Karpas-422 (cell line): Measurements from ENCODE around the gene TBCK. TPM values are rescaled to one million over a fixed set of nuclear protein-coding genes. Genes with fewer than 3 reads are reported as not detected.

Experiments
- DNase-seq: peaks from one replicate; pipeline ENCODE4 v3.0.0-alpha.2; 2015
- H2AFZ ChIP-seq: fragments of 200-600 bp; sonication (generic); 2 replicates; pipeline ENCODE4 v1.6.1; 2014; ENCODE audit warnings: antibody characterized with exemption, low read length, mixed read lengths
- H3K27ac ChIP-seq: fragments of 200-600 bp; sonication (generic); 2 replicates; pipeline ENCODE4 v1.5.1; 2014; ENCODE audit warnings: mild to moderate bottlenecking, low read length, moderate library complexity
- H3K27me3 ChIP-seq: fragments of 200-600 bp; sonication (generic); 2 replicates; pipeline ENCODE4 v1.6.1; 2014; ENCODE audit warnings: low read length, mixed read lengths
- H3K36me3 ChIP-seq: fragments of 200-600 bp; sonication (generic); 2 replicates; pipeline ENCODE4 v1.6.1; 2014; ENCODE audit warnings: low read length, mixed read lengths; ENCODE audit not compliant: insufficient read depth
- H3K4me1 ChIP-seq: fragments of 200-600 bp; sonication (generic); 2 replicates; pipeline ENCODE4 v1.6.1; 2014; ENCODE audit warnings: mild to moderate bottlenecking, low read length, mixed read lengths
- H3K4me2 ChIP-seq: fragments of 200-600 bp; sonication (generic); 2 replicates; pipeline ENCODE4 v1.6.1; 2014; ENCODE audit warnings: low read length, low read depth, mild to moderate bottlenecking; ENCODE audit not compliant: poor library complexity, severe bottlenecking
- H3K4me3 ChIP-seq: fragments of 200-600 bp; sonication (generic); 2 replicates; pipeline ENCODE4 v1.5.1; 2014; ENCODE audit warnings: mild to moderate bottlenecking, antibody characterized with exemption, low read length, mixed read lengths
- H3K79me2 ChIP-seq: fragments of 200-600 bp; sonication (generic); 2 replicates; pipeline ENCODE4 v1.6.1; 2014; ENCODE audit warnings: mild to moderate bottlenecking, low read length, mixed read lengths
- H3K9ac ChIP-seq: fragments of 200-600 bp; sonication (generic); 2 replicates; pipeline ENCODE4 v1.6.0; 2014; ENCODE audit warnings: low read length
- H3K9me2 ChIP-seq: fragments of 200-600 bp; sonication (generic), shearing (Covaris generic); replicated peaks from 2 replicates; pipeline ENCODE4 v1.6.0; 2014; ENCODE audit warnings: mild to moderate bottlenecking, low read length, moderate library complexity; ENCODE audit not compliant: insufficient read depth
- H3K9me3 ChIP-seq: fragments of 300-700, 200-600 bp; sonication (generic); 2 replicates; pipeline ENCODE4 v1.6.1; 2014; ENCODE audit warnings: low read length, mixed read lengths
- H4K20me1 ChIP-seq: fragments of 200-600 bp; sonication (generic); 2 replicates; pipeline ENCODE4 v1.6.1; 2014; ENCODE audit warnings: mild to moderate bottlenecking, antibody characterized with exemption, low read length, low read depth; ENCODE audit not compliant: insufficient read depth
- total RNA-seq: library from RNA; depleted of rRNA; stranded (reverse); fragments of >200 nt; shearing (Covaris generic); gene quantifications from 2 replicates; pipeline ENCODE4 v1.2.3, GENCODE V29; 2014; ENCODE audit warnings: low replicate concordance

The TBCK gene
- total RNA-seq, 1 experiment from 2014 or later = 86.1 TPM

DNA sequence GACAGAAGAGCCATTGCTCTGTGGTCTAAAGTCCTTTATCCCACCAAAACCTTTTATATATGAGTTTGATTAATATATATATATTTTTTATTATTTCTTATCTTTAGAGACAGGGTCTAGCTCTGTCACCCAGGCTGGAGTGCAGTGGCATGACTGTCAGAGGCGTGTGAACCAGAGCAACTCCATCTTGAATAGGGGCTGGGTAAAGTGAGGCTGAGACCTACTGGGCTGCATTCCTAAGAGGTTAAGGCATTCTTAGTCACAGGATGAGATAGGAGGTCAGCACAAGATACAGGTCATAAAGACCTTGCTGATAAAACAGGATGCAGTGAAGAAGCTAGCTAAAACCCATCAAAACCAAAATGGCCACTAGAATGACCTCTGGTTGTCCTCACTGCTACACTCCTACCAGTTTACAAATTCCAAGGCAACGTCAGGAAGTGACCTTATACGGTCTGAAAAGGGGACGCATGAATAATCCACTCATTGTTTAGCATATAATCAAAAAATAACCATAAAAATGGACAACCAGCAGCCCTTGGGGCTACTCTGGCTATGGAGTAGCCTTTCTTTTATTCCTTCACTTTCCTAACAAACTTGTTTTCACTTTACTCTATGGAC lies 10.5 kb downstream of the TBCK start:
- DNase-seq = no peak
- H3K4me1 ChIP-seq = peaks cover 26% of the 10 kb centered on the region
- H3K27me3 ChIP-seq = no peaks in the 10 kb centered on the region
- no peak overlapping the region for H3K4me3 ChIP-seq
- no peaks in the 10 kb centered on the region for H3K9me2 ChIP-seq
- no peaks in the 10 kb centered on the region for H3K9me3 ChIP-seq
- peaks cover 77% of the 10 kb centered on the region for H3K79me2 ChIP-seq
- H3K9ac ChIP-seq = no peak overlapping the region
- H3K4me2 ChIP-seq = no peak overlapping the region
- no peak overlapping the region for H2AFZ ChIP-seq
- H4K20me1 ChIP-seq = no peaks in the 10 kb centered on the region
- peaks cover 45% of the 10 kb centered on the region for H3K36me3 ChIP-seq
- no peak overlapping the region for H3K27ac ChIP-seq

DNA sequence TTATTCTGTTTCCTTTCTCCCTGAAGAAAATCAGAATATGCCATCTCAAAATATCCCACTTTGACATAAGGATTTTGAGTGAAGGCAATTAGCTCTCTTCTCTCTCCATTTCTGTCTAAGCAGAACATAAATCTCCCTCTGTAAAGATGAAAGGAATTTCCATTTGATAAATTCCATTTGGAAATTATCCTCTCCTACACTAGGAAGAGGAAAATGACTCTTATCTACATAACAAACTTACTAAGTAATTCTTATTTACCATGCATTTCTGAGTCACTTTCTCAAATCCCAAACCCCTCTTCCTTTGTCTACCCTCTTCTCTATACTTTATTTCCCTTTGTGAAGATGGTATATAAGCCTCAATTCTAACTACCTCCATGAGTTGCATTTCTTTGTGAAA lies 11.4 kb downstream of the TBCK start:
- peaks cover 77% of the 10 kb centered on the region for H3K79me2 ChIP-seq

DNA sequence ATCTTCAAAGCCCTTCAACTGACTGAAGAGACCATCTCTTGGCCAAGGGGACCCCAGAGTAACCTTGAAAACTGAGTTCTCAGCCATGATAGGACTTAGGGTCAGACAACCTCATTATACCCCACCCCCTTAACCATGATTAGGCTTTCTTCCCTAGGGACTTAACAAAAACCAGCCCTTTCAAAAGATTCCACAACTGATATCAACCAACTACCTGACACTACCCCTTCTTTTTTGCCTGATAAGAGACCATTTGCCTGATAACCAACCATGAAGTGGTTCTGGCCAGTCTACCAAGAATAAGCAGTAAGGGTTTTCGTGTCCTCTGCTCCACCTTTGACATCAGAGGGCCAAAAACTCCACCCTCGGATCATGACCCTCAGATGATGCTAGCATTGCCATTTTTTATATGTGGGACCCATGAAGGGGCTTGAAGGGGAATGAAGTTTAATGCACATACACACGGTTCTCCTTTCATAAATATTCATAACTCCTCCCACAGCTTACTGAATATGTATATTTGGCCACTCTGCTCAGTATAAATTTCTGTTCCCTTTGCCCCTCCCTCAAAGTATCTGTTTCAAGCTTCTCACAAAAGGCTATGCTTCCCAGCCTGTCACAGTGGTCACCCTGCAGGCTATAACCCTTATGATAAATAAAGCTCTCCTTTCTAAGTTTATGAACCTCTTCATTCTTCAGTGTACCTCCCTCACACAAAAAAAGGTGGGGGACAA lies 12.3 kb downstream of the TBCK start:
- H3K4me3 ChIP-seq = no peak overlapping the region
- H4K20me1 ChIP-seq = no peaks in the 10 kb centered on the region
- no peak overlapping the region for H2AFZ ChIP-seq
- no peaks in the 10 kb centered on the region for H3K27me3 ChIP-seq
- H3K79me2 ChIP-seq = peaks cover 81% of the 10 kb centered on the region
- H3K9ac ChIP-seq = no peak overlapping the region
- no peak overlapping the region for H3K4me2 ChIP-seq
- no peaks in the 10 kb centered on the region for H3K9me3 ChIP-seq
- H3K9me2 ChIP-seq = no peaks in the 10 kb centered on the region
- H3K4me1 ChIP-seq = peaks cover 23% of the 10 kb centered on the region
- no peak overlapping the region for H3K27ac ChIP-seq
- peaks cover 61% of the 10 kb centered on the region for H3K36me3 ChIP-seq
- no peak for DNase-seq

More for the DNA sequence above, 11.4 kb downstream of the TBCK start:
- Histone ChIP-seq H3K27ac (no peak overlapping the region), H3K4me3 (no peak overlapping the region), H3K27me3 (no peaks in the 10 kb centered on the region), H4K20me1 (no peaks in the 10 kb centered on the region), H3K9me2 (no peaks in the 10 kb centered on the region), H2AFZ (no peak overlapping the region), H3K4me2 (no peak overlapping the region), H3K9me3 (no peaks in the 10 kb centered on the region), H3K9ac (no peak overlapping the region), H3K36me3 (peaks cover 54% of the 10 kb centered on the region), H3K4me1 (peaks cover 26% of the 10 kb centered on the region)
- no peak for DNase-seq

DNA sequence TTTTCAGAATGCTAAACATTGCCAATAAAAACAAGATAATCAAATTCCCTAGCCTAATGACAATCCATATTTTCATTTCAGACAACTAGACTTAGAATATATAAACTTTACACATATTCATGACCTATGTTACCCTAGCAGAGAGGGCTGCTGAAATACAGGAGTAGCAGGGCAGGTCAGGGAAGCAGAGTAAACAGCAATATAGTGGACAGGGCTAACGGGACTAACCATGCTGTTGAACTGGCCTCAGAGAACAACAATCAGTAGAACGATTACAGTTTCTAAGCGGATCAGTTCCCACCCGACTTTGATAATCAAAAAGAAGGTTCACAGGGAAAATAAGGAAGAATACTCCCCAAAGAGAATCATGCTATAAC lies 14.0 kb downstream of the TBCK start:
- H3K4me2 ChIP-seq = no peak overlapping the region
- DNase-seq = no peak
- H3K79me2 ChIP-seq = peaks cover 82% of the 10 kb centered on the region
- no peaks in the 10 kb centered on the region for H4K20me1 ChIP-seq
- H3K4me1 ChIP-seq = peaks cover 17% of the 10 kb centered on the region
- H3K9me3 ChIP-seq = no peaks in the 10 kb centered on the region
- H3K4me3 ChIP-seq = no peak overlapping the region
- no peak overlapping the region for H2AFZ ChIP-seq
- no peak overlapping the region for H3K27ac ChIP-seq
- peaks cover 59% of the 10 kb centered on the region for H3K36me3 ChIP-seq
- H3K27me3 ChIP-seq = no peaks in the 10 kb centered on the region
- H3K9me2 ChIP-seq = no peaks in the 10 kb centered on the region
- H3K9ac ChIP-seq = no peak overlapping the region

DNA sequence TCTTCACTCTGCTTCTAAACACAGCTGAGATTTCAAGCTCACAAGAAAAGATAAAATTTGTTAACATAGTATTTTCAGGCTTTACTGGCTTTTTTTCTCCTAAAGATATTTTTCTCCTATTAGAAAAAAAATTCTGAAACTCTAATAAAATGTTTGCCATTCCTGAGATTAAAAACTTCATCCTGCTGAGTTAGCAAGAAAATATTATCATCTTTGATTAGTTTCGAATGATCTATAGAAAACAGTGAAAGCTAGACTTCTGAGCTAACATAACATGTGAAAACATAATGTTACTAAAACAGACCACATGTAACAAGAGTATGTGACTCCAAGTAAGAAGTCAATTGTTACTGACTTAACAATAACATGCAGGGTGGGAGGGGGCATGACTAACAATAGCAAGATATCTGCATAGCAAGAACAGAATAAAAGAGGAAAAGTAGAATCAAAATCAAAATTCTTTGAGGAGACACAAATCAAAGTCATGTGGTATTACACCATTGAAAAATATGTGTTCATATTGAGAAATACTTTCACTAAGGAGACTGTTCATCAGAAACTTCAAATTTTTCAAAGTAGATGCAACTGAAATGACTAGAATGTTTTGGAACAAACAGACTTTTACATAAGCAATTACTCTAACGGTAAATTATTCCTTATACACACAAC lies 14.5 kb downstream of the TBCK start:
- Histone ChIP-seq H3K9me3 (no peaks in the 10 kb centered on the region), H3K9me2 (no peaks in the 10 kb centered on the region), H3K79me2 (peaks cover 82% of the 10 kb centered on the region), H3K4me2 (no peak overlapping the region), H3K27ac (no peak overlapping the region), H2AFZ (no peak overlapping the region), H3K27me3 (no peaks in the 10 kb centered on the region), H4K20me1 (no peaks in the 10 kb centered on the region), H3K36me3 (peaks cover 54% of the 10 kb centered on the region), H3K4me3 (no peak overlapping the region), H3K9ac (no peak overlapping the region), H3K4me1 (peaks cover 22% of the 10 kb centered on the region)
- no peak for DNase-seq

- Histone ChIP-seq H3K4me1 (peaks cover 28% of the 10 kb centered on the region), H3K27me3 (no peaks in the 10 kb centered on the region), H4K20me1 (no peaks in the 10 kb centered on the region), H3K4me2 (no peak overlapping the region), H3K27ac (no peak overlapping the region), H3K9me2 (no peaks in the 10 kb centered on the region), H3K9ac (no peak overlapping the region), H2AFZ (no peak overlapping the region), H3K4me3 (no peak overlapping the region), H3K9me3 (no peaks in the 10 kb centered on the region), H3K36me3 (peaks cover 49% of the 10 kb centered on the region), H3K79me2 (peaks cover 83% of the 10 kb centered on the region)
- no peak for DNase-seq
Observed at GRCh38 chr4:106299977-106300376, 16.0 kb downstream of the TBCK start.

GRCh38 chr4:106297245-106298035 lies 18.6 kb downstream of the TBCK start:
- Histone ChIP-seq H4K20me1 (no peaks in the 10 kb centered on the region), H3K27me3 (no peaks in the 10 kb centered on the region), H3K4me2 (no peak overlapping the region), H3K36me3 (peaks cover 41% of the 10 kb centered on the region), H3K79me2 (peaks cover 63% of the 10 kb centered on the region), H3K9me2 (no peaks in the 10 kb centered on the region), H3K9ac (no peak overlapping the region), H3K27ac (no peak overlapping the region), H3K4me1 (peaks cover 11% of the 10 kb centered on the region), H2AFZ (no peak overlapping the region), H3K9me3 (no peaks in the 10 kb centered on the region), H3K4me3 (no peak overlapping the region)
- DNase-seq = no peak

- Histone ChIP-seq H3K79me2 (peaks cover 54% of the 10 kb centered on the region), H3K4me3 (no peak overlapping the region), H3K27ac (no peak overlapping the region), H2AFZ (no peak overlapping the region), H3K4me2 (no peak overlapping the region), H3K36me3 (peaks cover 23% of the 10 kb centered on the region; the same call in 1 of the 2 replicates), H3K4me1 (peaks cover 11% of the 10 kb centered on the region), H3K27me3 (no peaks in the 10 kb centered on the region), H3K9me3 (no peaks in the 10 kb centered on the region), H4K20me1 (no peaks in the 10 kb centered on the region), H3K9ac (no peak overlapping the region), H3K9me2 (no peaks in the 10 kb centered on the region)
- DNase-seq = no peak
Observed at GRCh38 chr4:106294062-106294461, 21.9 kb downstream of the TBCK start.
